DMS79 (cell line): ENCODE results near the gene L3MBTL4.

Experiments
- DNase-seq: peaks from one replicate; lab custom pipeline; 2025; lab: John Stamatoyannopoulos, UW

The L3MBTL4 gene

DNA sequence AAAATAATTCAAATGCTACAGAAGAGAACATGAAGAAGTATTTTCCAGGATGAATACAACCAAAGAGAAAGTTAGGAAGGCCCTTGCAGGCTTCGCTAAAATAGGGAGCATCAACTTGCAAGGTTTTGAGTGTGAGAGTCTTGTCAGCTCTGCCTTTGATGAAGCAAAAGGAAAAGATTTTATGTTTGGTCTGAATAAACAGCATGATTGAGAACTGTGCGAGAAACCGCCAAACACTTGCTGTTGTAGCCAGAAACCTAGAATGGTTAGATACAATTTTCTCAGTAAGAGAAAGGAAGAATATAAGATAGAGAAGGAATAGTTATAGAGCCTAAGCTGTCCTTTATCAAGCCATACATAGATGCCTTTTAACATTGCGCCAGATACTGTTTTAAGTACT, 163.6 kb downstream of the L3MBTL4 start:
- DNase-seq = no peak

- peak; percentile 85 for DNase-seq
Measured at GRCh38 chr18:6249788-6250187, 164.9 kb downstream of the L3MBTL4 start.

DNA sequence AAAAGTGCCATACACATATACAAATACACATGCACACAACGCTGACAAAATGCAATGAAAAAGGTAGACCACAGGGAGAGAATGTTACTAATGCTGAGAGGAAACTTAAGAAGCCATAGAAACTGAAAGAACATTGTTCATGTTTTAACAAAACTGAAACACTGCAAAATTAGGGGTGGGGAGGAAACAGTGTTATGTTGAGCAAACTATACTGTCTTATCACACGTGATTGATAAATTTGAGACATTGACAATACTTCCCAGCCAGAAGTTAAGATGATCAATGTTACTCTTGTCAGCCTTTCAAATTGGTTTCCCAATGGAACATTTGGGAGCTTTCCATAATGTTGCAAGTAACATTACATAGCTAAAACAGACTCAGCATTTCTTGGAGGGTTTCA, 165.5 kb downstream of the L3MBTL4 start:
- no peak for DNase-seq

DNA sequence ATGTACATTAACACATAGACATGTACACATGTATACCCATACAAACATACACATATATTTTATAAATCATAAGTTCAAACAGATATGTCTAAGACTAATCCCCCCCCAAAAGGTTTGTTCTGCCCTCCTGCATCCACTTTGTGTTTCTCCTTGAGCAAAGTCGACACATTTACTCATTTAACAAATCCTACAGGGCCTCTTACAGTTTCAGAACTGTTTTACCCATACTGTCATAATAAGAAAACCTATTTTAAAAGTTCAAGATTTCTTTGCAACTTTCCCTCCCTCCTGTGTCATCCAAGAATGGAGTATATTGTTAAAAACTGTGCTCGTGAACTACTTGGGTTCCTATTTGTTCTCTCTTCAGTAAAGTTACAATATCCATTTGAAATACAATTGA, 166.7 kb downstream of the L3MBTL4 start:
- DNase-seq = no peak

GRCh38 chr18:6242004-6242403, 172.7 kb downstream of the L3MBTL4 start:
- no peak for DNase-seq

- no peak for DNase-seq
Measured at GRCh38 chr18:6239716-6240115, 175.0 kb downstream of the L3MBTL4 start.

DNA sequence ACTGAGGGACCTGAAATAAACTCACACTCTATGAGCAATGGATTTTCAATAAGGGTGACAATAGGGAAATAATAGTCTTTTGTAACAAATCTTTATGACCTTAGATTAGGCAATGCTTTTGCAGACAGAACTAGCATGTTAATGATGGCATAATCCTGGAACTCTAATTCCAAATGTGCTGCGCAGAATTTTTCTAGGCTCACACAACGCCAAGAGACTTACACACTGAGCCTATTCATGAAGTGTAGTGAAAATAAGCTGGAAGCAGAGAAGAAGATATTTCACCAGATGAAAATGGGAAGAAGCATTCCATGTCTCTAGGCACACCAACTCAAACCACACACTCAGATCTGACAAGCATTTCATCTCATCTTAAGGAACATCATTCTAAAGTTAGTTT, 178.5 kb downstream of the L3MBTL4 start:
- no peak for DNase-seq

- no peak for DNase-seq
Measured at GRCh38 chr18:6222271-6222670, 192.4 kb downstream of the L3MBTL4 start.

DNA sequence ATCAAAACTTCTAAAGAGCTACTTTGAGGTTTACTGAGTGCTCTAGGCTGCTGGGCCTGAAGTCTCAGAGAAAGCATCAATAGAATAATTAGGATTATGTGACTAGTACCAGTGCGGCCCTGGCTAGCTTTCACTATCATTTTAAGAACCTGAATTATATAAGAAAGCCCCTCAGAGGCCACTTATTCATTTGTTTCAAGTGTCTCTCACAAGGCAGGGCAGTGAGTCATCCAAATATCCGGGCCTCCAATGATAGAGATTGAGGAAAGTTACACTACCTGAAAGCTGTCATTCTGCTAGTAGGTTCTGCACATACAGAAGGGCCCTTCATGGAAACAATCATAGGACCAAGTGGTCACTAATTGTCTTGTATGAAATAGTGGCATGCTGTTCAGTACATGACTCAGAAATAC, 193.1 kb downstream of the L3MBTL4 start:
- DNase-seq = peak; percentile 88

DNA sequence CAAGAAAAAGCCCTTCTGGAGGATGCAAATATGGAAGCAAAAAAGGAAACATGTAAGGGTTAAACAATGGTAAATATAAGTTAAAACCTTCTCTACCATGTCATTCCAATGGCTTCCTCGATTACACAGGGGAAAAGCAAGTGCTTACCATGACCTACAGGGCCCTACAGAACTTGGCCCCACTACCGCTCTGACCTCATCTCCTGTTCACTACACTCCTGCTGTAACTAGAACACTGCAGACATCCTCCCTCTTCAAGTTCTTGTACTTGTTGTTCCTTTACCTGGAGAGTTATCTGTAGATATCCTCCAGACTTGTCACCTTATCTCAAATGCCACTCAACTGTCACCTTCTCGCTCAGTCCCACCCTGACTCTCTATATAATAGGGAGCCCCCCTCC, 194.6 kb downstream of the L3MBTL4 start:
- DNase-seq = no peak

GRCh38 chr18:6219116-6219717, 195.5 kb downstream of the L3MBTL4 start:
- no peak for DNase-seq

DNA sequence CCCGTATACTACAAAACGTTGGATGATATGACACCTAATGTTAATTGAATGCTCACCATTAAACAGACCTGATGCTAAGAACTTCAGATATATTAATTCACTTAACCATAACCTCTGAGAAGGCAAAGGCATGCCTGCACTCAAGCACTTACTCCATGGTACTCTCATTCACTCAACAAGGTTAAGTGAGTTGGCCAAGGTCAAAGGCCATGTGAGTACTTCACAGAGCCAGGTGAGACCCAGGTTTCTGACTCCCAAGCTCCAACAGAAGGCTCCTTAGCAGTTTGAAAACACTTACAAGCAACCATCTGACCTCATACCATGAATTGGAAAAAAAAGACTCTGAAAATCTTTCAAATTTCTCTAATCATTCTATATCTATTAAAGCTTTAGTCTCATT, 198.8 kb downstream of the L3MBTL4 start:
- no peak for DNase-seq

- DNase-seq = no peak
Measured at GRCh38 chr18:6211174-6211504, 203.6 kb downstream of the L3MBTL4 start.

DNA sequence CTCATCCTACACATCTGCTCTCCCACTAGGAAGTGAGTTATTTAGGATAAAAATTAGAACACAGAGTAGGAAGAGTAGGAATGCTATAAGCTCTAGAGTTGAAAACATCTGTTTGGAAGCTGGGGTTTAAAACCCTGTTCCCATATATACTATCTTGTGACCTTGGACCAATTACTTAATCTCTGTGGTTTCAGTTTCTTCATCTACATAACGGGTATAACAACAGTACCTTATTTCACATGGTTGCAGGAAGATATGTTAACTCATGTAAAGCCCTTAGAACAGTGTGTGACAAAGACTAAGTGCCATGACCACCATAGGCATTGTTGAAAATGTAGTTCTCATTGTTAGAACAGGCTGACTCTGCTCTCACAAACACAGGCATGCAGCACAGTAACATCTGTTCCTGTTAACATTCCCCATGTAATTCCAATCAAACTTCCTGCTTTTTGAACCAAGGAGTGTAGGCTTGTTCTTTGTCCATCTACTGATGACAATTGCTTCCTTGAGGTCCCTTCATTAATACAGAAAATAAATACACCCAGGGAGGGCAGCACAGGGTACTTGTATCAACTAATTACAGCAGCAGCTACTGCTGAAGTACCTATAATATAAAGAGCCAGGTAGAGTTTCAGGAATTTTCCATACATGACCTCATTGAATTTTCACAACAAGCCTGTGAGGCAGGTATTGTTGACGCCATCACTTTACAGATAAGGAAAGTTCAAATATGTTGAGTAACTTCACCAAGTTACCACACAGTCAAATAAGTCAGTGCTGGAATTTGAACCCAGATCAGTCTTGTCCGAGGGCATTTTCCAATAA, 204.2 kb downstream of the L3MBTL4 start:
- no peak for DNase-seq

DNA sequence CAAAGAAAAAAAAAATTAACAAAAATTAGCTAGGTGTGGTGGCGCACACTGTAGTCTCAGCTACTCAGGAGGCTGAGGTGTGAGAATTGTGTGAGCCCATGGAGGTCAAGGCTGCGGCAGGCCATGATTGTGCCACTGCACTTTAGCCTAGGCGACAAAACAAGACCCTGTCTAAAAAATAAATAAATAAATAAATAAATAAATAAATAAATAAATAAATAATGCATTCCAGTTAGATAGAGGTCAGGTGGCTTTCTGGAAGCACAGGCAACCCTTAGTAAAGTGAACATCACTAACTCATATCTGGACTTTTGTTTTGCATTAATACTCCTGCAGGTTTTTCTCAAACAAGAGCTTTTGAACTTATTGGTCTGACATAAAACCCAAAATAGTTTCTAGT, 206.8 kb downstream of the L3MBTL4 start:
- no peak for DNase-seq

DNA sequence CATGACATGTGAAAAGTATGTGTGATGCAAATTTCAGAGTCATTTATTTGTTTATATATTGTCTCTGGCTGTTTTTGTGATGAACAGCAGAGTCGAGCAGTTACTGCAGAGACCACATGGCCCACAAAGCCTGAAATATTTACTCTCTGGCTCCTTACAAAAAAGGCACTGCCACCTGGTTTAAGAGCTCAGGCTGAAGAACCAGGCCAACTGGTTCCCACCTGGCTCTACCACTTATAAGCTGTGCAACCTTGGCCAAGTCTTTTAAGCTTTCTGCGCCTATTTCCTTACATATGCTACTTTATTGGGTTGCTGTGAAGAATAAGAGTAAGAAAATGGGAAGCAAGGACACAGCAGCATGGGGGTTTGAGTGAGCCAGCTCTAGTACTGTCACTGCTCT, 207.6 kb downstream of the L3MBTL4 start:
- DNase-seq = peak; percentile 22

- no peak for DNase-seq
Measured at GRCh38 chr18:6205706-6206105, 209.0 kb downstream of the L3MBTL4 start.

GRCh38 chr18:6204476-6204875, 210.2 kb downstream of the L3MBTL4 start:
- DNase-seq = no peak

GRCh38 chr18:6203791-6204190, 210.9 kb downstream of the L3MBTL4 start:
- DNase-seq = peak; percentile 30

GRCh38 chr18:6202861-6203260, 211.8 kb downstream of the L3MBTL4 start:
- no peak for DNase-seq

GRCh38 chr18:6200204-6200774, 214.4 kb downstream of the L3MBTL4 start:
- DNase-seq = no peak

DNA sequence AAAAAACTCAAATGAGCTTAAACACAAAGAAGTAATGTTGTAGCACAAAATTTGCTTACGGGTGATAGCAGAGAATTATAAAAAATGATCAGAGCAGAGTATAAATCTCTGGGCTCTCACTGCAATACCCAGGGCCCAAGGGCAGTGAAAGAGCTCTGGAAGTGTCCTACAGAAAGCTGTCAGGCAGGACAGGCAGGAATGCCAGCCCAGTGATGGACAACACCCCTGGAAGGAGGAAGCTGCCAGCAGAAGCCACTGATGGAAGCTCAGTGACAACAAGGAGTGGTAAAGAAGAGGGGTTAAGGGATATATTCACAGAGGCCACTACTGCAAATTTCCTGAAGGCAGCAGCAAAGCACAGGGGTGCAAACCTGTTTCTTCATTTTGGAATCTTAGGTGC, 214.9 kb downstream of the L3MBTL4 start:
- no peak for DNase-seq

GRCh38 chr18:6198585-6198984, 216.1 kb downstream of the L3MBTL4 start:
- DNase-seq = no peak

DNA sequence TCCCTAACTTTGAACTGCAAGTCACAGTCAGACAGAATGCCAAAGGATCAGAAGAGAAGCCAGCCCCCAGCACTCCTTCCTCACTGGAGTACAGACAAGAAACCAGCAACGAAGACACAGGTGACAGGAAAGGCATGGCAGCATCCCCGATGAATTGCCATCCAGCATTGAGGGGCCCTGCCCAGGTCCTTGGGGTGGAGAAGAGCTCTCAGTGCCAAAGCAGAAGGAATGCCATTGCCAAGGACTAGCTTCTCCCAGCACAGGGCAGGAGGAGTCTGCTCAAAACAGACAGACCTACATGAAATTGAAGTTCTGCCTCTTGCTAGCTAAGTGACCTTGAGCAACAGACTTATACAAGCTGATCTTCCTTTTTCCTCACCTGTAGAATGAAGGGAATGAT, 220.1 kb downstream of the L3MBTL4 start:
- DNase-seq = no peak
